GM21528 (cell line): ENCODE results near the gene THRB.

Source experiments
- ATAC-seq: cut with Tn5 transposase; IDR thresholded peaks from one replicate; pipeline ENCODE4 v1.9.1; 2021; ENCODE audit warnings: mild to moderate bottlenecking, moderate library complexity; ENCODE audit not compliant: unreplicated experiment, low FRiP score

The THRB gene

GRCh38 chr3:24288496-24289236 is 206.0 kb downstream of the THRB start:
- no peak for ATAC-seq

DNA sequence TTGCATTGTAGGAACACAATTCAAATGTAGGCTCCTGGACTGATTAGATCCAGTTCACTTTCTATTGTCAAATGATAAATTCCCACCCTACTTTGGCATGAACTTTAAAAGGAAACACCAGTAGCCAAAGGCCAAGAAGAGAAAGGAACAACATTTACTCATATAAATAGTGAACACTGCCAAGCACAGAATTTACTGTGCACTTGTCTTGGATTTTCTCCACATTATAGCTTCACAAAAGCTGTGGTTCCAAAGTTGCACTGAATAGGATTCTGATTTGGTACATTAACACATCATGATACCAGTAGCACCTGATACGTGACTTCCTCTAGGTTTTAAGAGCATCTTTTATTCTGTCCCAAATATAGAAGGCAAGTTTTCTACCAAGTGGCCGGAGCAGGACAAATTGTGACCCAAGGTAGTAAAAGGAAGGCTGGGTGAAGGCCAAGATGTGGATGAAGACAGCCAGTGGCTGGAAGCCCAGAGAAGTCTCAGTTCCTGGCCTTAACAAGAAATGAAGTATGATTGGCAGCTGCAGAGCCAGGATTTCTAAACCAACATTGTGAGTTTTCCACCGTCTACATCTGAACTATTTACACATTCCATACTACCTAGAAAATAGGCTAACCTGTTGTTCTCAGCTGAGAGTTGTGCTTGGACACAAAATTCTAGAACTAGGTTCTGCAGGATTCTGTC is 206.7 kb downstream of the THRB start:
- ATAC-seq = no peak

DNA sequence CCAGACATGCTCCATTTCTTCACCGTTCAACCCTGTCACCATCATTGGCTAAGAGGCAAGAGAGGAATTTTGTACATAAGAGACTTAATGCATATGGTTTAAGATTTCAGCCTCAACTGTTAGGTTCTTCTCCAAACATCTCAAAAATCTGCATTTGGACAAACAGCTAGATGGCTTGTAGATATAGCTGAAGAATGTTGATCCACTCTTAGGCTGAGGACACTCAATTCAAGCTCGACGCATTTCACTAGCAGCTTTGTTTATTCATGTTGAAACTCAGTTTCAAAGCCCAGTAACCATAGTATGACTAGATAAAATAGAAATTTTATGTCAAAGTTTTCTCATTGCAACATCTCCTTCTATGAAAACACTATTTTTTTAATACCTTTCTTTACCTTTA is 208.2 kb downstream of the THRB start:
- no peak for ATAC-seq

DNA sequence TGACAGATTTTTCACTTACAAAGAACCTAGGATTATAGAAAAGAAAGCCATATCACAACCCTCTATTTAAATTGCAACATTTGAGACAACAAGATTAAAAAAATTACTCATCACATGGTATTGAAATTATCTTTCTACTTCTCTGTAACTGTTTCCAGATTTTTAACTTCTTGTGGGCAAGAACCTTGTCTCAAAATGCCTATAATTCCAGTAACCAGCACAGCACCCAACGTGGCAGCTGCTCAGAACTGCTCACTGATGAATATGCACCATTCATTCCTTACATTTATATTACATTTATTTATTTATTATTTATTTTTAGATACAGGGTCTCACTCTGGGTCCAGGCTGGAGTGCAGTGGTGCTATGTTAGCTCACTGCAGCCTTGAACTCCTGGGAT is 216.1 kb downstream of the THRB start:
- no peak for ATAC-seq

GRCh38 chr3:24273491-24273890 is 221.2 kb downstream of the THRB start:
- ATAC-seq = no peak

- no peak for ATAC-seq
Measured at GRCh38 chr3:24272875-24273274, 221.8 kb downstream of the THRB start.

DNA sequence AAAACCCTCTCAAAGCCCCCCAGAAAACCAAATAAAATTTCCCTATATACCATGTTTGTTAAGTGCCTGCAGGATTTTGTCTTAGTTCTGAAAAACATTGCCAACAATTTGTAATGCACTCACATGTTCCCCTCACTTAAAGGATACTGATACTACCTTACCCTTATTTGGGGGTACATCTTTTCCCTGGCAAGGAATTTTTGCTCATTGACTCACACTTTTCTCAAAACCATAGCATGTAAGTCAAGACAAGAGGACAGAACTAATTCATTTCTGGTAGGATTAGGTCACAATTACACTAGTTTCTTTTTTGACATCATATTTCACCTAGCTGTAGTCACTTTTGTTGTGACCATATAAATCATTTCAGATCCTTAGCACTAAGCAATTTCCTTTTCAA is 222.2 kb downstream of the THRB start:
- ATAC-seq = no peak

DNA sequence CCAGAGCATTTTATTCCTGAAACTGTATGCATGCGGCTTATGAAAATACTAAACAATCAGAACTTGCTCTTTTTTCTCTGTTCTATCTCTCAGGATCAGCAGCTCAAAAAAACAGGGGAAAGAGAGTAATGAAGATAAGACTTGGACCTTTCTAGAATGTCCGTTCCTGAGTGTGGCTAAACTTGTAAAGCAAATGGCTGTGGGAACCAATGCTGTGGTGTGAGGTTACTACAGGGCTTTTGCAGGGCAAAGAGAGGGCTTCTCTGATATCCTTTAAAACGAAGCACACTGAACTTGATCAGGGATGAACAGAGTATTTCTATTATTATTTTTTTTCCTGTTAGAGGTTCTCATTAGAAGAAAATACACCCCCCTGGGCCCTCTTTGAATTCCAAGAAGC is 223.4 kb downstream of the THRB start:
- no peak for ATAC-seq

DNA sequence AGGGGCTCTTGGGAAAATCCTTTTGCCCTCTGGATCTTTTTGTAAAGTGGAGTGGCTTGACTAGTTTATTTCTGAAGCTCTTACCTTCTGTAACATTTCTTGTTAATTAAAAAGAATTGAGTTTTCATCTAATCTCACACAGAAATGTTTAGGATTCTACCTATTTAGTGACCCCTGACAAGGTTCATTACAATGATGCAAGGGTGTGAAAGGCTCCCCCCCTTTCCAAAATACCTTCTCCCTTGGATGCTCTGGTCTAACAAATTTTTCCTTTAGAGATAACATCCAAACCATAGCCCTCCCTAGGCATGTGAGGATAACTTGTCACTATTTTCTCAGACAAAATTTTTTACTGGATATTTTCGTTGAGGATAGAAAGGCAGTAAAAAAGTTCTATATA is 223.9 kb downstream of the THRB start:
- no peak for ATAC-seq

GRCh38 chr3:24270204-24270691 is 224.4 kb downstream of the THRB start:
- ATAC-seq = no peak

- ATAC-seq = no peak
Measured at GRCh38 chr3:24264748-24265158, 229.9 kb downstream of the THRB start.

DNA sequence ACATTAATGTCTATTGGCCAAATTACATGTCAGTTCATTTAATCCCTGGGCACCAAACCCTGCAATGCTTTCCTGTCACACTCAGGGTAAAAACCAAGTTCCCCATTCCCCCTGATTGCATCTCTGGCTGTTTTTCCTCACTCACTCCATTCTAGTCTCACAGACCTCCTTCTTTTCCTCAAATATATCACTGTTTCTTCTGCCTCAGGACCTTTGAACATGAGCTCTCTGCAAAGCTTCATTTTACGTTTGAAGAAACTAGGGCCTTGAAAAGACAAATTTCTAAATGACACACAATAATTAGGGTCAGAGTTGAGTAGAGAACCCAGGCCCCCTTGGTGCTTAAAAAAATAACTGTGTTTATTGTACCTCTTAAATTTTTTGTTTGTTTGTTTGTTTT is 230.6 kb downstream of the THRB start:
- ATAC-seq = no peak

- no peak for ATAC-seq
Measured at GRCh38 chr3:24263069-24263668, 231.5 kb downstream of the THRB start.

DNA sequence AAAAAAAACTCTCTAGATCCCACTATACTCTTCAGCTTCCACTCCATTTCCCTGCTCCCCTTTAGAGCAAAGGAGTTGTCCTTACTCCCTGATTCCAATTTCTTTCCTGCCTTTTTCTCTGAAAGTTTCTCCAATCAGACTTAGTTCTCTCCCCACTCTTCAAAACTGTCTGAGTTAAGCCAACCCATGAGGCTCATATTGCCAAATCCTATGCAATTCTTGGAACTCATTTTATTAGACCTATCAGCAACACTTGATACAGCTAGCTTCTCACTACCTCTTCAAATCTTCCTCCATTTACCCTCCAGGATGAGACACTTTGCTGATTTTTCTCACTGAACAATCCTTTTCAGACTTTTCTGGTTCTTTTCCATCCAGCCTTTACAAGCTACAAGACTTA is 233.1 kb downstream of the THRB start:
- no peak for ATAC-seq

DNA sequence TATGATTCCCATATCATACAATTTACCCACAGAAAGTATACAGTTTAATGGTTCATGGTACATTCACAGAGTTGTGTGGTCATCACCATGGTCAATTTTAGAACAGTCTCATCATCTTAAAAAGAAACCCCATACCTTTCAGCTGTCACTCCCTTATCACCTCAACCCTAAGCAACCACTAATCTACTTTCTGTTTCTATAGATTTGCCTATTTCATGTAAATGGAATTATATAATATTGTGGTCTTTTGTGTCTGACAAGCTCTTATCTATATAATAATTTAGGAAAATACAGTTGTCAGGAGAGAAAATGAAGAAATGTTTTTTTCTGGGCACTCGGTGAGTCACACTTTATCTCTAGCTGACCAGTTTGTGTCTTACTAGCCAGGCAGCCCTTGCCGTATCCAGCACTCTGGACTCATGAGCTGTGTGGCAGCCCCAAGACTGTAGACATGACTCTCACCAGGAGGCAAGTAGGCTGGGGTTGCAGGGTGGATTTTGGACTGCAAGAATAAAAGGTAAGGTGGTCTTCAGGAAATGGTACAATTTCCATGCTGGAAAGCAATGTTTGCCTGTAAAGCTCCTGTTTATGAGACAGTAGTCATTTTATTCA is 234.6 kb downstream of the THRB start:
- ATAC-seq = no peak

- ATAC-seq = no peak
Measured at GRCh38 chr3:24258727-24259600, 235.7 kb downstream of the THRB start.

- no peak for ATAC-seq
Measured at GRCh38 chr3:24258260-24258659, 236.4 kb downstream of the THRB start.

GRCh38 chr3:24255414-24255813 is 239.2 kb downstream of the THRB start:
- no peak for ATAC-seq

DNA sequence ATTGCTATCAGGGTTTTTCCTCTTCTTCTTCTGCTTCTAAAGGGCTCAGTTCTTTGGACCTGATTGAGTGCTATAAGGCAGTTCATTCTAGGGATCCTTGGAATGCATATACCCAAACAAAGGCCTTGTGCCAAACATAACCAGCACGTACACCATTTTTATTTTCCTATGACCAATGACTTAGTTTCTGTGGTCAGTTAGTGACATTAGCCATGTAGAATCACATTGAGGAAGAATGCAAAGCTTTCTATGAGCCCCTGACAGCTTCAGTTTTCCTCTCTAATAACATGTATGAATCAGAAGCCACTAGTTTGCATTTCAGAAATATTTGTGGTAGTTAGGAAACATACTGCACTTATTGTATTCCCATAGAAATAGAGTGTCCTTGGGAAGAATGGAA is 240.0 kb downstream of the THRB start:
- no peak for ATAC-seq

- no peak for ATAC-seq
Measured at GRCh38 chr3:24253336-24253735, 241.3 kb downstream of the THRB start.
